OCI-LY7 (cell line): ENCODE measurements around the gene KIAA0513. TPM values are rescaled to one million over a fixed set of nuclear protein-coding genes. Genes with fewer than 3 reads are reported as not detected.

Experiments
- BruUV-seq: library from RNA; stranded (reverse); fragments of 400-500 nt; replicated peaks from 2 replicates; lab custom pipeline; 2021; lab: Mats Ljungman, UMichigan
- CTCF ChIA-PET: fragments of 300-600 bp; sonication (Branson Sonifier 250); formaldehyde crosslinking; loops from one replicate; lab custom pipeline; 2022; ENCODE audit warnings: antibody characterized with exemption; ENCODE audit not compliant: unreplicated experiment; lab: Charles Lee
- POLR2A ChIA-PET: fragments of 300-600 bp; sonication (Branson Sonifier 250); formaldehyde crosslinking; loops from one replicate; lab custom pipeline; 2022; ENCODE audit warnings: antibody characterized with exemption; lab: Charles Lee
- DNase-seq: peaks from one replicate; pipeline ENCODE4 v3.0.0-alpha.2; 2015; ENCODE audit warnings: low spot score
- H2AFZ ChIP-seq: fragments of 200-600 bp; sonication (generic), shearing (Covaris generic); 2 replicates; pipeline ENCODE4 v1.6.1; 2014; ENCODE audit warnings: mild to moderate bottlenecking, antibody characterized with exemption, low read length, moderate library complexity
- H3K27ac ChIP-seq: fragments of 200-600 bp; sonication (generic); 2 replicates; pipeline ENCODE4 v1.5.1; 2014; ENCODE audit warnings: mixed run types, low read depth, mild to moderate bottlenecking, moderate library complexity, low read length, inconsistent platforms; ENCODE audit not compliant: poor library complexity, severe bottlenecking
- H3K36me3 ChIP-seq: fragments of 200-600 bp; sonication (generic); 2 replicates; pipeline ENCODE4 v1.6.1; 2014; ENCODE audit warnings: mild to moderate bottlenecking, antibody characterized with exemption, low read length, moderate library complexity, mixed read lengths; ENCODE audit not compliant: insufficient read depth
- H3K4me1 ChIP-seq: fragments of 200-600 bp; sonication (generic); 2 replicates; pipeline ENCODE4 v1.5.1; 2014; ENCODE audit warnings: mild to moderate bottlenecking, low read length; ENCODE audit not compliant: insufficient read depth, poor library complexity, severe bottlenecking
- H3K4me2 ChIP-seq: fragments of 200-600 bp; sonication (generic); 2 replicates; pipeline ENCODE4 v1.6.1; 2014; ENCODE audit warnings: mild to moderate bottlenecking, low read length
- H3K4me3 ChIP-seq: fragments of 200-600 bp; sonication (generic); 2 replicates; pipeline ENCODE4 v1.5.1; 2014; ENCODE audit warnings: mild to moderate bottlenecking, low read depth, low read length; ENCODE audit not compliant: poor library complexity, severe bottlenecking
- H3K79me2 ChIP-seq: fragments of 200-600 bp; sonication (generic); 2 replicates; pipeline ENCODE4 v1.6.1; 2016; ENCODE audit warnings: low read depth, mild to moderate bottlenecking, low read length, moderate library complexity, mixed read lengths; ENCODE audit not compliant: insufficient read depth
- H3K9me2 ChIP-seq: fragments of 200-600 bp; sonication (generic); 2 replicates; pipeline ENCODE4 v1.6.1; 2016; ENCODE audit warnings: mild to moderate bottlenecking, low read length, mixed read lengths; ENCODE audit not compliant: insufficient read depth
- H3K9me3 ChIP-seq: fragments of 200-600 bp; sonication (generic); 2 replicates; pipeline ENCODE4 v1.6.1; 2014; ENCODE audit warnings: mild to moderate bottlenecking, mixed run types, low read length, mixed read lengths
- H4K20me1 ChIP-seq: fragments of 200-600 bp; sonication (generic); 2 replicates; pipeline ENCODE4 v1.6.1; 2014; ENCODE audit warnings: mild to moderate bottlenecking, antibody characterized with exemption, low read length, moderate library complexity, mixed read lengths; ENCODE audit not compliant: insufficient read depth
- CTCF ChIP-seq: fragments of 200-600 bp; sonication (generic); conservative IDR thresholded peaks from 2 replicates; pipeline ENCODE4 v1.5.1; 2014; ENCODE audit warnings: mild to moderate bottlenecking, antibody characterized with exemption, low read length, moderate library complexity, mixed read lengths
- EZH2phosphoT487 ChIP-seq: fragments of 200-600 bp; sonication (generic); IDR thresholded peaks from 2 replicates; pipeline ENCODE4 v1.6.1; 2018; ENCODE audit warnings: low read depth, borderline replicate concordance, mild to moderate bottlenecking, mixed run types, antibody characterized with exemption, low read length, moderate library complexity, mixed read lengths
- intact Hi-C: fragments of 100-400 bp; cut with micrococcal nuclease; formaldehyde crosslinking; loops from one replicate; pipeline ENCODE4 v1.10.0; 2022; ENCODE audit not compliant: unreplicated experiment
- total RNA-seq, 2 experiments: library from RNA; depleted of rRNA in 1 of 2; stranded (reverse); fragments of >200 nt in 1 of 2; shearing (Covaris generic) in 1 of 2; gene quantifications; 2 replicates each; pipeline ENCODE4 v1.2.3, GENCODE V29; 2014 to 2022

KIAA0513 gene
- total RNA-seq, 2 experiments from 2014 or later = 0.88 to 4.8 TPM

GRCh38 chr16:85042606-85043005 lies 15.0 kb downstream of the KIAA0513 start:
- Histone ChIP-seq H3K9me2 (no peaks in the 10 kb centered on the region), H3K27ac (no peak overlapping the region), H3K4me1 (no peaks in the 10 kb centered on the region), H3K9me3 (no peaks in the 10 kb centered on the region), H3K36me3 (no peaks in the 10 kb centered on the region), H3K4me3 (no peak overlapping the region), H4K20me1 (no peaks in the 10 kb centered on the region), H3K79me2 (no peaks in the 10 kb centered on the region), H3K4me2 (no peak overlapping the region), H2AFZ (no peak overlapping the region)
- DNase-seq = no peak
- ChIA-PET POLR2A (interaction anchor here (0.6 to 1.1 kb wide), 2 partner anchors 21 to 32 kb away, joined by 3 read pairs; no protein-coding TSS in a partner anchor), CTCF (no interaction called here)
- TF ChIP-seq EZH2phosphoT487 (no peak), CTCF (no peak)
- BruUV-seq = no TSS peak
- intact Hi-C loops = no loop called here

GRCh38 chr16:85045077-85045476 lies 17.5 kb downstream of the KIAA0513 start:
- no peak overlapping the region for H3K27ac ChIP-seq
- no peaks in the 10 kb centered on the region for H3K4me1 ChIP-seq
- no peaks in the 10 kb centered on the region for H3K9me2 ChIP-seq
- no peak overlapping the region for H2AFZ ChIP-seq
- TF ChIP-seq CTCF (no peak), EZH2phosphoT487 (no peak)
- intact Hi-C loops = no loop called here
- CTCF ChIA-PET = no interaction called here
- no peak overlapping the region for H3K4me3 ChIP-seq
- BruUV-seq = no TSS peak
- H3K9me3 ChIP-seq = no peaks in the 10 kb centered on the region
- DNase-seq = no peak
- no peaks in the 10 kb centered on the region for H4K20me1 ChIP-seq
- POLR2A ChIA-PET = no interaction called here
- H3K4me2 ChIP-seq = no peak overlapping the region
- H3K79me2 ChIP-seq = no peaks in the 10 kb centered on the region
- no peaks in the 10 kb centered on the region for H3K36me3 ChIP-seq

GRCh38 chr16:85045641-85046471 lies 18.3 kb downstream of the KIAA0513 start:
- no peaks in the 10 kb centered on the region for H3K9me2 ChIP-seq
- no peaks in the 10 kb centered on the region for H3K79me2 ChIP-seq
- no peaks in the 10 kb centered on the region for H3K9me3 ChIP-seq
- no peaks in the 10 kb centered on the region for H4K20me1 ChIP-seq
- no peaks in the 10 kb centered on the region for H3K4me1 ChIP-seq
- no peaks in the 10 kb centered on the region for H3K36me3 ChIP-seq
- H3K4me3 ChIP-seq = no peak overlapping the region
- intact Hi-C loops = no loop called here
- no peak overlapping the region for H3K27ac ChIP-seq
- BruUV-seq = no TSS peak
- ChIA-PET POLR2A (interaction anchor here (0.7 kb wide), 1 partner anchor 34 kb away, joined by 3 read pairs; no protein-coding TSS in a partner anchor), CTCF (no interaction called here)
- no peak overlapping the region for H2AFZ ChIP-seq
- no peak for TF ChIP-seq CTCF
- no peak for TF ChIP-seq EZH2phosphoT487
- DNase-seq = no peak
- H3K4me2 ChIP-seq = no peak overlapping the region
